Activated T-cell treated with anti-CD3 and anti-CD28 coated beads, Interleukin-2, amount 50 U/mL, for 24 hours (primary cell): ENCODE measurements around the gene CRELD2.

Source experiments
- DNase-seq: peaks from one replicate; pipeline ENCODE4 v3.0.0-alpha.2; 2020
- H3K27ac Mint-ChIP-seq: 2 replicates; pipeline ENCODE4 v1.8.0; 2020; ENCODE audit warnings: mild to moderate bottlenecking, mixed read lengths
- H3K27me3 Mint-ChIP-seq: 2 replicates; pipeline ENCODE4 v1.8.0; 2020; ENCODE audit warnings: mixed read lengths
- H3K36me3 Mint-ChIP-seq: 2 replicates; pipeline ENCODE4 v1.8.0; 2020; ENCODE audit warnings: low read depth, mixed read lengths
- H3K4me1 Mint-ChIP-seq: 2 replicates; pipeline ENCODE4 v1.8.0; 2020; ENCODE audit warnings: low read depth, mixed read lengths
- H3K4me3 Mint-ChIP-seq: 2 replicates; pipeline ENCODE4 v1.8.0; 2020; ENCODE audit warnings: mild to moderate bottlenecking, moderate library complexity, mixed read lengths
- H3K9me3 Mint-ChIP-seq: 2 replicates; pipeline ENCODE4 v1.8.0; 2020; ENCODE audit warnings: mixed read lengths

The CRELD2 gene

GRCh38 chr22:49899530-49899929 is 18.9 kb upstream of the CRELD2 start:
- no peak for DNase-seq
- peaks cover 60% of the 10 kb centered on the region for H3K36me3 Mint-ChIP-seq
- peaks cover 2% of the 10 kb centered on the region for H3K4me1 Mint-ChIP-seq
- H3K27me3 Mint-ChIP-seq, result no peaks in the 10 kb centered on the region
- no peak overlapping the region for H3K4me3 Mint-ChIP-seq
- peak overlapping the region; percentile 14 for H3K27ac Mint-ChIP-seq
- peaks cover 2% of the 10 kb centered on the region for H3K9me3 Mint-ChIP-seq

- peaks cover 2% of the 10 kb centered on the region for H3K4me1 Mint-ChIP-seq
- peaks cover 2% of the 10 kb centered on the region for H3K9me3 Mint-ChIP-seq
- peaks cover 66% of the 10 kb centered on the region for H3K36me3 Mint-ChIP-seq
- no peak overlapping the region for H3K27ac Mint-ChIP-seq
- no peaks in the 10 kb centered on the region for H3K27me3 Mint-ChIP-seq
- no peak for DNase-seq
- no peak overlapping the region for H3K4me3 Mint-ChIP-seq
Observed at GRCh38 chr22:49900441-49901230, 17.8 kb upstream of the CRELD2 start.

- no peak for DNase-seq
- H3K4me1 Mint-ChIP-seq, result peaks cover 2% of the 10 kb centered on the region
Observed at GRCh38 chr22:49901457-49901856, 17.0 kb upstream of the CRELD2 start.

GRCh38 chr22:49903322-49904039 is 15.0 kb upstream of the CRELD2 start:
- Mint-ChIP-seq H3K4me1 (peaks cover 2% of the 10 kb centered on the region), H3K4me3 (no peak overlapping the region), H3K36me3 (peaks cover 77% of the 10 kb centered on the region), H3K27ac (no peak overlapping the region), H3K27me3 (no peaks in the 10 kb centered on the region), H3K9me3 (peaks cover 2% of the 10 kb centered on the region)
- no peak for DNase-seq

More at GRCh38 chr22:49901457-49901856, 17.0 kb upstream of the CRELD2 start:
- Mint-ChIP-seq H3K9me3 (peaks cover 2% of the 10 kb centered on the region), H3K27me3 (no peaks in the 10 kb centered on the region), H3K36me3 (peaks cover 68% of the 10 kb centered on the region), H3K4me3 (no peak overlapping the region), H3K27ac (no peak overlapping the region)

- no peak overlapping the region for H3K4me3 Mint-ChIP-seq
- no peak for DNase-seq
- peaks cover 2% of the 10 kb centered on the region for H3K9me3 Mint-ChIP-seq
- no peak overlapping the region for H3K27ac Mint-ChIP-seq
- peaks cover 78% of the 10 kb centered on the region for H3K36me3 Mint-ChIP-seq
- H3K4me1 Mint-ChIP-seq, result peaks cover 2% of the 10 kb centered on the region
- H3K27me3 Mint-ChIP-seq, result no peaks in the 10 kb centered on the region
Observed at GRCh38 chr22:49904040-49904369, 14.4 kb upstream of the CRELD2 start.

GRCh38 chr22:49905465-49905864 is 13.0 kb upstream of the CRELD2 start:
- H3K36me3 Mint-ChIP-seq, result peaks cover 83% of the 10 kb centered on the region
- H3K4me1 Mint-ChIP-seq, result no peaks in the 10 kb centered on the region
- H3K4me3 Mint-ChIP-seq, result no peak overlapping the region
- no peak for DNase-seq
- H3K27me3 Mint-ChIP-seq, result no peaks in the 10 kb centered on the region
- peaks cover 2% of the 10 kb centered on the region for H3K9me3 Mint-ChIP-seq
- H3K27ac Mint-ChIP-seq, result peak overlapping the region; percentile 80

GRCh38 chr22:49906071-49906798 is 12.2 kb upstream of the CRELD2 start:
- no peak overlapping the region for H3K27ac Mint-ChIP-seq
- no peak overlapping the region for H3K4me3 Mint-ChIP-seq
- DNase-seq, result no peak
- H3K27me3 Mint-ChIP-seq, result no peaks in the 10 kb centered on the region
- no peaks in the 10 kb centered on the region for H3K4me1 Mint-ChIP-seq
- peaks cover 82% of the 10 kb centered on the region for H3K36me3 Mint-ChIP-seq
- peaks cover 2% of the 10 kb centered on the region for H3K9me3 Mint-ChIP-seq

GRCh38 chr22:49906799-49907290 is 11.6 kb upstream of the CRELD2 start:
- no peak for DNase-seq
- Mint-ChIP-seq H3K9me3 (no peaks in the 10 kb centered on the region), H3K27ac (peak overlapping the region; percentile 70), H3K4me3 (no peak overlapping the region), H3K36me3 (peaks cover 78% of the 10 kb centered on the region), H3K4me1 (no peaks in the 10 kb centered on the region), H3K27me3 (no peaks in the 10 kb centered on the region)

GRCh38 chr22:49907807-49908206 is 10.6 kb upstream of the CRELD2 start:
- H3K9me3 Mint-ChIP-seq, result no peaks in the 10 kb centered on the region
- no peak for DNase-seq
- no peaks in the 10 kb centered on the region for H3K27me3 Mint-ChIP-seq
- H3K27ac Mint-ChIP-seq, result no peak overlapping the region
- H3K36me3 Mint-ChIP-seq, result peaks cover 81% of the 10 kb centered on the region
- no peaks in the 10 kb centered on the region for H3K4me1 Mint-ChIP-seq
- H3K4me3 Mint-ChIP-seq, result no peak overlapping the region

- Mint-ChIP-seq H3K27me3 (no peaks in the 10 kb centered on the region), H3K9me3 (no peaks in the 10 kb centered on the region), H3K36me3 (peaks cover 77% of the 10 kb centered on the region), H3K4me1 (no peaks in the 10 kb centered on the region), H3K27ac (peak overlapping the region; percentile 18), H3K4me3 (no peak overlapping the region)
- DNase-seq, result no peak
Observed at GRCh38 chr22:49909476-49910205, 8.8 kb upstream of the CRELD2 start.

GRCh38 chr22:49910229-49911155 is 7.9 kb upstream of the CRELD2 start:
- DNase-seq, result no peak
- H3K4me3 Mint-ChIP-seq, result no peak overlapping the region
- no peaks in the 10 kb centered on the region for H3K27me3 Mint-ChIP-seq
- peaks cover 1% of the 10 kb centered on the region for H3K4me1 Mint-ChIP-seq
- no peaks in the 10 kb centered on the region for H3K9me3 Mint-ChIP-seq
- H3K36me3 Mint-ChIP-seq, result peaks cover 72% of the 10 kb centered on the region
- peak overlapping the region; percentile 29 for H3K27ac Mint-ChIP-seq

- Mint-ChIP-seq H3K27ac (no peak overlapping the region), H3K27me3 (no peaks in the 10 kb centered on the region), H3K4me1 (peaks cover 10% of the 10 kb centered on the region), H3K4me3 (no peak overlapping the region), H3K36me3 (peaks cover 63% of the 10 kb centered on the region), H3K9me3 (no peaks in the 10 kb centered on the region)
- no peak for DNase-seq
Observed at GRCh38 chr22:49911881-49912625, 6.4 kb upstream of the CRELD2 start.

GRCh38 chr22:49913026-49913425 is 5.4 kb upstream of the CRELD2 start:
- Mint-ChIP-seq H3K4me1 (peaks cover 15% of the 10 kb centered on the region), H3K36me3 (peaks cover 53% of the 10 kb centered on the region), H3K4me3 (no peak overlapping the region), H3K27me3 (no peaks in the 10 kb centered on the region), H3K9me3 (no peaks in the 10 kb centered on the region), H3K27ac (no peak overlapping the region)
- no peak for DNase-seq
